NCI-H2107 (cell line): ENCODE results near the gene ZNF804B.

Source experiments
- DNase-seq: peaks from one replicate; lab custom pipeline; 2025; lab: John Stamatoyannopoulos, UW

Gene ZNF804B

GRCh38 chr7:88835147-88835728, 75.7 kb downstream of the ZNF804B start:
- no peak for DNase-seq

DNA sequence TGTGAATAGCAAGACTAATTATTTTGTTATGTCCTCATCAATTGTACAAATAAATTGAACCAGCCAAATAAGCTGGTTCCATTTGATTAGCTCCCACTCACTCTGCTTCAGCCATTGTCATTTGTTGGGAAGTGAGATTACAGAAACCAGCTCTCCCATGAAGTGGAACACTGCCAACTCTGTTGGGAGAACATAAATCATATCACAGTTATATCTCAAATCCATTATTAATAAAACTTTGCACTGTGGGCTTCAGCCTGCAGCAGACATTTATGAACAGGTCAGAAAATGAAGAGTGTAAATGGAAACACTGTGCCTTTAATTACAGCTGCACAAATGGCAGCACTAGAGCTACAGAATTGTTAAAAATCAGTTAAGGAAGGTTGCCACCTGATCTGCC, 82.7 kb downstream of the ZNF804B start:
- DNase-seq = no peak

GRCh38 chr7:88845091-88845490, 85.6 kb downstream of the ZNF804B start:
- no peak for DNase-seq

DNA sequence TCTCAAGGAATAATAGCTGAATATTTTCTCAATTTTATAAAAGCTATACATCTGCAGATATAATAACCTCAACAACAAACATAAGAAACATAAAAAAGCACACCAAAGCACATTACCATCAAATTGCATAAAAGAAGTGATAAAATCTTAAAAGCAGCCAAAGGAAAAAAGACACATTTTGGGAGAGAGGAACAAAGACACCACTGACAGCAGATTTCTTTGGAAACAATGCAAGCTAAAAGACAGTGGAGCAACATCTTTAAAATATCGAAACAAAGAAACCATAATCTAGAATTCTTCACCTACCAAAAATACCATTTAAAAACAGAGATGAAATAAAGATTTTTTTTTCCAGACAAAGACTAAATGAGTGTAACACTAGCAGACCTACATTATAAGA, 91.7 kb downstream of the ZNF804B start:
- DNase-seq = no peak

GRCh38 chr7:88859288-88859687, 99.8 kb downstream of the ZNF804B start:
- no peak for DNase-seq

- no peak for DNase-seq
Observed at GRCh38 chr7:88866265-88866863, 106.9 kb downstream of the ZNF804B start.

GRCh38 chr7:88867158-88867557, 107.7 kb downstream of the ZNF804B start:
- DNase-seq = no peak

DNA sequence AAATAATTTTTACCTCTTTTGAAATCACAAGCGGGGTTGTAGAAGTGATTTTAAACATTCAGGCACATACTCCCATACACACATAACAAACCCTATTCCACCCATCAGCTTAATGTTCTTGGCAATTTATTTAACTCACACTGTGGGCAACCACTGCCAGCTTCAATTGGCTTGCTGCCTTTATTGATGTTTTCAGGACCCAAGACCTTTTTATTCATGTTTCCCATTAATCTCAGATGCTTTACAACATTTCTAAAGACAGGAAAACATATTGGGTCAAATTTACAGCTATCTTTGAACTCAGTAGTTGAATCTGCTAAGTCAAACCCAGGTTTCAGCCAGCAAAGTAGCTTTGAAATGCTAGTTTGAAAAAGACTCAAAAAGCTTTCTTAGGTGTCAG, 109.0 kb downstream of the ZNF804B start:
- no peak for DNase-seq

GRCh38 chr7:88881136-88881535, 121.6 kb downstream of the ZNF804B start:
- DNase-seq = no peak

DNA sequence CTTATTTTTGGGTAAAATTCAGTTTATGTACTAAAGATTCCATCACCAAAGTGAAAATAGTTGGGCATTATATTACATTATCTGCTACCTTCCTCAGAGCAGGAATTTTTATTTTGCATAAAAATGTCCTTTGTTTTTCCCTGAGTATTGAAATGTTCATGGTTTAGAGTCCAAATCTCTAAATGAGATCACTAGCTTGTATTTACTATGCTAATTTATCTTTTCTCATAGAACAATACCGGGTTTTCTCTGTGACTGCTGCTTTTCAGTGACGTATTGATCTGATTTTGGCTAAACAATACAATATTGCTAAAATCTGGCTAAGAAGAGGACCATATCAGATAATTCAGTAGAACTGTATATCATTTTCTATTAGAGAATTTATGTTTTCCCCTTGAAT, 125.6 kb downstream of the ZNF804B start:
- DNase-seq = no peak

DNA sequence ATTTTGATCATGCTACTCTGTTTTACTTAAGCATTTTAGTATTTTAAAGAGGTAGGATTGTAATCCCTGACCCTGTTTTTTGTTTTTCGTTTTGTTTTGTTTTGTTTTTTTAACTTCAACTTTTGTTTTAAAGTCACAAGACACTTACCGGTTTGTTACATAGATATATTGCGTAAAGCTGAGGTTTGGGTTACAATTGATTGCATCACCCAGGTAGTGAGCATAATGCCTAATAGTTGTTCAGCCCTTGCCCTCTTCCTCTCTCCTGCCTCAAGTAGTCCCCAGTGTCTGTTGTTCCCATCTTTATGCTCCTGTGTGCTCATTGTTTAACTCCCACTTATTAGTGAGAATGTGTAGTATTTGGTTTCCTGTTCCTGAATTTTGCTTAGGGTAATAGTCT, 129.2 kb downstream of the ZNF804B start:
- DNase-seq = no peak

DNA sequence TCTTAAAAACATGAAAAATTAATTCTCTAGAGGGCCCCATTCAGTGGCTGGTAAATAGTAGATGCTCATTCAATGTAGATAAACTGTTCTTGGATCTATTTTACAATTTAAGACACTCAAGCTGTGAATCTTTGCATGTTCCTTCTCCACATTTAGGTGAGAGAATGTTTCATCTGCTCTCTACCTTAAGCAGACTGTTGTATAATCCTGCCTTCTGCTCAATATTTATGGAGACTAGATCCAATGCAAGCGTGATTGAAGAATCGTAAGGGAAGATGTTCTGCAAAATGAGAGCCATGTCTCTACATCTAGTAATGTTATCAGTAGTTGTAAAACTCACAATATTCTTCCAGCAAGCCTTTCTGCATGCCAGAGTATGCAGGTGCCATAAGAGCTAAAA, 151.0 kb downstream of the ZNF804B start:
- no peak for DNase-seq

- no peak for DNase-seq
Observed at GRCh38 chr7:88912852-88913251, 153.4 kb downstream of the ZNF804B start.

GRCh38 chr7:88915615-88916014, 156.1 kb downstream of the ZNF804B start:
- DNase-seq = no peak

GRCh38 chr7:88919478-88920131, 160.1 kb downstream of the ZNF804B start:
- DNase-seq = no peak

DNA sequence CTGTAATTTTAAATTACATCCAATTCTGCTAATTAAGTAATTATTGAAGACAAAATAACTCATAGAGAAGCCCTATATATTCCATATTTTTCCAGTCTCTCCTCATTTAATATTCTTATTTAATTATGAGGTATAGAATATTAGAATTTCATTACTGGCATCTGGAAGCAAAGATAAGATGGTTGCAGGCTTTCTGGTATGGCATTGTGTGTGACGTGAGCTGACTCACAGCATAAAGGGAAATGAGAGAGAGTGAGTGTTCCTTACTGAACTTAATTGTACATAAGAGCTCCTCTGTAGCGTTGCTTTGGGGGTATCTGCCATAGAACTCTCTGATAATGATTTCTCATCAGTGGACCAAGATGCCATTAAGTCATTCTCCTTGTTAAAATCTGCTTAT, 163.4 kb downstream of the ZNF804B start:
- DNase-seq = no peak

DNA sequence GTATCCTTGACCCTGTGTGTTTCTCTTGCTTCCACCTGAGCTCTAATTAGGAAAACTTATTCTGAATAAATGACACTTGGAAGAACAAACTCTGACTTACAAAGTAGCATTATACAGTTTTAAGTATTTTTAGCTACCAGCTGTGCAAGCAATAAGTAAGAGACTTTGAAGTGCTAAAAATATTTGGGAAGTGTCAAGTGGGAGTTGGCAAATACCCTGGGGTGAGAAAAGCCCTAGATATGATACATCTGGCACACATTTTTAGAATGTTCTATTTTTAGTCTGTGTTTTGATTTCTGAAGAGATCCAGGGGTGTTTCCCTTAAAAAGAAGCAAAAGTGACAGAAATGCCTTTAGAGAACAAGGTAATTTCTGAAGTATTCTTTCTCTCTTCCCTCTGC, 168.8 kb downstream of the ZNF804B start:
- no peak for DNase-seq

DNA sequence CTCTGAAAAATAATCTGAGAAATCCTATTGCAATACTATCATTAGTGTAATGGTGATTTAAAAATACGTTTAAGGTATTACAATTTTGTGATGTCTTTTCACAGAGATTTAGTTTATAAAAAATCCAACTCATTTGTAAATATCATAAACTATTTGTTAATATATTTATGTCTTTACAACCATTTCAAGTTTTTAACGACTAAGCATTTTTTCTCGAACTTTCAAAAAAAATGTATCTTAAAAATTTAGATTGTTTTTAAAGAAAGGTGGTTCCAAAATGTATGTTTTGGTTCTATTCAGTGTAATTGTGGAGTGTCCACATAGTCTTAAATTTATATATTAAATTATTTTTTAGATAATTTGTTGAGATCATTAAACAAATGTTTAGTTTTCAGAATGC, 170.2 kb downstream of the ZNF804B start:
- DNase-seq = no peak

DNA sequence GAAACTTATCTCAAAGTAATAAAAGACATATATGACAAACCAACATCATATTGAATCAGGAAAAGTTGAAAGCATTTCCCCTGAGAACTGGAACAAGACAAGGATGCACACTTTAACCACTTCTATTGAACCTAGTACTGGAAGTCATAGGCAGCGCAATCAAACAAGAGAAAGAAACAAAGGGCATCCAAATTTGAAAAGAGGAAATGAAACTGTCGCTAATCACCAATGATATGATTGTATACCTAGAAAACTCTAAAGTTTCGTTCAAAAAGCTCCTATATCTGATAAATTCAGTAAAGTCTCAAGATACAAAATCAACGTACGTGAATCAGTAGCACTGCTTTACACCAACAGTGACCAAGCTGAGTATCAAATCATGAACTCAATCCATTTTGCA, 173.8 kb downstream of the ZNF804B start:
- DNase-seq = no peak

GRCh38 chr7:88942815-88943501, 183.5 kb downstream of the ZNF804B start:
- DNase-seq = no peak

GRCh38 chr7:88951826-88952225, 192.3 kb downstream of the ZNF804B start:
- DNase-seq = no peak

GRCh38 chr7:88964418-88964817, 204.9 kb downstream of the ZNF804B start:
- DNase-seq = no peak

DNA sequence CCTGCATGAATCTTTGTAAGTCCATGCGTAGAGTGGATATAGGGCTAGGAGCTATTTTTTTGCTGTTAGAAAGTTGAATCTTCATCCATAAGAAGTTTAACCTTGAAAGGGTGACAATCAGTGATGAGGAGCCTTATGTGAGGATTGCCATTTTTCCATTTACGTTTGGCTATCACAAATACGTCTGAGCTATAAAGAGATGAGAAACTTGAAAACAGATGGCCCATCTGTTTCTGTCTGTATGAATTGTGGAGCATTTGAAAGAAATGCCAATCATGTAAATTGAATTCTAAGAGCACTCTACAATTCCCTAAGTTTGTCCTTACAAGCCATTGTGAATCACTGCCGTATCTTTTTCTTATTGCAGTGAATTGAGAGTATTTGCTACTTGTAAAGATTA, 205.9 kb downstream of the ZNF804B start:
- DNase-seq = no peak
